ENCODE measurements around the gene IFT81.

IFT81 gene

GRCh38 chr12:110174373-110174996 lies 50.3 kb downstream of the IFT81 start:
- TF ChIP-seq CREB1 (IDR thresholded peaks at IDR 0.05; ENCODE audit: low read depth) (no peak), YY1 (IDR thresholded peaks at IDR 0.05; ENCODE audit: low read depth) (no peak), ZBTB7A (IDR thresholded peaks at IDR 0.05; ENCODE audit: low read depth) (no peak), MAX (IDR thresholded peaks at IDR 0.05) (no peak), CEBPB (IDR thresholded peaks at IDR 0.05) (no peak), REST (IDR thresholded peaks at IDR 0.05; ENCODE audit: low read depth) (no peak), RAD21 (IDR thresholded peaks at IDR 0.05; ENCODE audit: low read depth) (no peak), EGR1 (IDR thresholded peaks at IDR 0.05) (no peak), FOXM1 (IDR thresholded peaks at IDR 0.05; ENCODE audit: borderline replicate concordance, low read depth) (no peak), NFIC (IDR thresholded peaks at IDR 0.05) (no peak), EP300 (IDR thresholded peaks at IDR 0.05; ENCODE audit: borderline replicate concordance) (no peak)

- TF ChIP-seq YY1 (IDR thresholded peaks at IDR 0.05; ENCODE audit: low read depth) (no peak), USF1 (IDR thresholded peaks at IDR 0.05) (no peak), RAD21 (IDR thresholded peaks at IDR 0.05; ENCODE audit: low read depth) (no peak), EP300 (IDR thresholded peaks at IDR 0.05; ENCODE audit: borderline replicate concordance) (no peak)
Observed at GRCh38 chr12:110175201-110175600, 51.0 kb downstream of the IFT81 start.

- no peak for TF ChIP-seq FOXM1 (IDR thresholded peaks at IDR 0.05; ENCODE audit: borderline replicate concordance, low read depth)
- TF ChIP-seq EP300 (IDR thresholded peaks at IDR 0.05; ENCODE audit: borderline replicate concordance): no peak
- TF ChIP-seq RAD21 (IDR thresholded peaks at IDR 0.05; ENCODE audit: low read depth): no peak
- TF ChIP-seq YY1 (IDR thresholded peaks at IDR 0.05; ENCODE audit: low read depth): no peak
- TF ChIP-seq EGR1 (IDR thresholded peaks at IDR 0.05): no peak
- no peak for TF ChIP-seq CEBPB (IDR thresholded peaks at IDR 0.05)
- TF ChIP-seq REST (IDR thresholded peaks at IDR 0.05; ENCODE audit: low read depth): no peak
Observed at GRCh38 chr12:110176745-110177144, 52.6 kb downstream of the IFT81 start.

- TF ChIP-seq FOXM1 (IDR thresholded peaks at IDR 0.05; ENCODE audit: borderline replicate concordance, low read depth): no peak
- TF ChIP-seq MAX (IDR thresholded peaks at IDR 0.05): no peak
Observed at GRCh38 chr12:110179291-110179690, 55.1 kb downstream of the IFT81 start.

GRCh38 chr12:110180591-110181005 lies 56.4 kb downstream of the IFT81 start:
- no peak for TF ChIP-seq TCF12 (IDR thresholded peaks at IDR 0.05; ENCODE audit: low read depth)
- no peak for TF ChIP-seq CREB1 (IDR thresholded peaks at IDR 0.05; ENCODE audit: low read depth)
- no peak for TF ChIP-seq CEBPB (IDR thresholded peaks at IDR 0.05)
- no peak for TF ChIP-seq MAX (IDR thresholded peaks at IDR 0.05)
- no peak for TF ChIP-seq RAD21 (IDR thresholded peaks at IDR 0.05; ENCODE audit: low read depth)

- TF ChIP-seq FOXM1 (IDR thresholded peaks at IDR 0.05; ENCODE audit: borderline replicate concordance, low read depth) (no peak), EGR1 (IDR thresholded peaks at IDR 0.05) (no peak), TCF12 (IDR thresholded peaks at IDR 0.05; ENCODE audit: low read depth) (no peak), NFIC (IDR thresholded peaks at IDR 0.05) (no peak), ZBTB7A (IDR thresholded peaks at IDR 0.05; ENCODE audit: low read depth) (no peak), YY1 (IDR thresholded peaks at IDR 0.05; ENCODE audit: low read depth) (no peak), CREB1 (IDR thresholded peaks at IDR 0.05; ENCODE audit: low read depth) (no peak), MAX (IDR thresholded peaks at IDR 0.05) (no peak), REST (IDR thresholded peaks at IDR 0.05; ENCODE audit: low read depth) (no peak), EP300 (IDR thresholded peaks at IDR 0.05; ENCODE audit: borderline replicate concordance) (no peak), CEBPB (IDR thresholded peaks at IDR 0.05) (no peak), TEAD4 (IDR thresholded peaks at IDR 0.05) (no peak), USF1 (IDR thresholded peaks at IDR 0.05) (no peak), RAD21 (IDR thresholded peaks at IDR 0.05; ENCODE audit: low read depth) (no peak), TAF1 (IDR thresholded peaks at IDR 0.05; ENCODE audit: low read depth) (no peak)
Observed at GRCh38 chr12:110182281-110182680, 58.1 kb downstream of the IFT81 start.

All from Ishikawa (cell line).